AML-193 (cell line): Measurements from ENCODE around the gene FANCD2OS.
A peak's percentile ranks its signal among the peaks of the same experiment; 100 is the strongest.
"Not testable (repeated sequence)": the region's sequence is repeated elsewhere in the genome, so short reads cannot be mapped to it uniquely, and the experiment has no call there.

Experiments
- DNase-seq, 2 experiments: peaks; one replicate each; lab custom pipeline; 2025; lab: John Stamatoyannopoulos, UW

The FANCD2OS gene

GRCh38 chr3:10108091-10108490 lies at the start of gene FANCD2OS:
Gene FANCD2OS (minus strand): TSS chr3:10108255. CDS start chr3:10104774, 3,481 bp downstream.
- DNase-seq, result no peak

- no peak for DNase-seq
Measured at GRCh38 chr3:10157031-10157430, 49.0 kb upstream of the FANCD2OS start.

- no peak for DNase-seq
Measured at GRCh38 chr3:10155658-10156057, 47.6 kb upstream of the FANCD2OS start.

- DNase-seq, result no peak
Measured at GRCh38 chr3:10155123-10155472, 47.0 kb upstream of the FANCD2OS start.

- DNase-seq, result no peak
Measured at GRCh38 chr3:10154335-10155122, 46.5 kb upstream of the FANCD2OS start.

GRCh38 chr3:10150987-10151386 lies 42.9 kb upstream of the FANCD2OS start:
- no peak for DNase-seq

GRCh38 chr3:10149226-10149625 lies 41.2 kb upstream of the FANCD2OS start:
- peak; percentile 33 to 44 for DNase-seq

- no peak for DNase-seq
Measured at GRCh38 chr3:10145685-10146084, 37.6 kb upstream of the FANCD2OS start.

GRCh38 chr3:10142707-10143560 lies 34.9 kb upstream of the FANCD2OS start:
- DNase-seq, result peak in 1 of 2 experiments; percentile 21

- DNase-seq, result no peak
Measured at GRCh38 chr3:10140996-10141546, 33.0 kb upstream of the FANCD2OS start.

- no peak for DNase-seq
Measured at GRCh38 chr3:10137178-10137577, 29.1 kb upstream of the FANCD2OS start.

GRCh38 chr3:10136426-10137005 lies 28.5 kb upstream of the FANCD2OS start:
- DNase-seq, result no peak

GRCh38 chr3:10135872-10136271 lies 27.8 kb upstream of the FANCD2OS start:
- DNase-seq, result not testable (repeated sequence)

GRCh38 chr3:10122724-10123123 lies 14.7 kb upstream of the FANCD2OS start:
- DNase-seq, result no peak

GRCh38 chr3:10121064-10121463 lies 13.0 kb upstream of the FANCD2OS start:
- no peak for DNase-seq

GRCh38 chr3:10119376-10119775 lies 11.3 kb upstream of the FANCD2OS start:
- no peak for DNase-seq

GRCh38 chr3:10116928-10117327 lies 8.9 kb upstream of the FANCD2OS start:
- DNase-seq, result no peak

GRCh38 chr3:10116138-10116460 lies 8.0 kb upstream of the FANCD2OS start:
- peak in 1 of 2 experiments; percentile 30 for DNase-seq

- peak; percentile 100 for DNase-seq
Measured at GRCh38 chr3:10115326-10116137, 7.5 kb upstream of the FANCD2OS start, which contains the start of gene BRK1. Gene BRK1 (plus strand): TSS chr3:10115675. CDS start chr3:10115702, 27 bp downstream.

- DNase-seq, result no peak
Measured at GRCh38 chr3:10106919-10107318, 1.1 kb downstream of the FANCD2OS start.

GRCh38 chr3:10099041-10099440 lies 9.0 kb downstream of the FANCD2OS start:
- no peak for DNase-seq

- no peak for DNase-seq
Measured at GRCh38 chr3:10093678-10094077, 14.4 kb downstream of the FANCD2OS start.
